Measurements from ENCODE around the gene SLC7A7. TPM values are rescaled to one million over a fixed set of nuclear protein-coding genes. Genes with fewer than 3 reads are reported as not detected.

SLC7A7 gene
- total and polyA plus RNA-seq, 2 of the 13 experiments (the other 11 are each of a cell fraction or from before 2014, with no cell fraction given) = 0.13 to 0.63 TPM

DNA sequence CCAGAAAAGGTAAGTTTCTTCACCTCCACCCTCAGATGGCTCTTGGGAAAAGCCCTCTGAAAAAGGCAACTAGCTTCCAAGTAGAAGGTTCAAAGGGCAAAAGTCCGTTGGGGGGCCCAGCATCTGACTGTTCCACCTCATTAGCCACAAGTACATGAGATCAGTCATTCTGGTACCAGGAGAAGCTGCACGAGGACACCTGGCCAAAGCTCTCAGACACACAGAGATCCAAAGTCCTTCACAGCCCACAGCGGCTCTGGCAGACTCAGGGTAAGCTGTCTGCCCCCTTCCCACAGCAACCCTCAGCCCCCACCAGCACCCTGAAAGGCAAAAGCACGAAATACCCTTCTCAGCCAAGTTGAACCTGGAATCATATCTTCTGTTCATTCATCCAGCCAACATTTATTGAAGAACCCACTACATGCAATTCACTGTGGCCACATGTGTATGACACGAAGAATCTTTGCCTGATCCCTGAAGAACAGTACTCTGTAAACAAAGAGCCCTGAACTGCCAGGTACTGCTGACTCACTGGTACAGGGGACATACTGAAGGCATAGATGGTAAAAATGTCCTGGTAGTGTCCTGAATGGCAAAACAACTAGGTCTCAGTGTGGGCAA lies 19.0 kb downstream of the SLC7A7 start (continued):
- TF ChIP-seq HNF4G (IDR thresholded peaks at IDR 0.05; ENCODE audit: borderline replicate concordance, low read depth, low read length) (peak; percentile 82), HNF4G (CRISPR knock-in tag; IDR thresholded peaks at IDR 0.05; ENCODE audit: borderline replicate concordance, low read depth) (peak; percentile 44; the same call in 1 of the 2 replicates), SMYD3 (CRISPR knock-in tag; IDR thresholded peaks at IDR 0.05) (no peak), TAF15 (IDR thresholded peaks at IDR 0.05; ENCODE audit: low read depth, low read length, poor library complexity, severe bottlenecking) (no peak), CBX5 (CRISPR knock-in tag; IDR thresholded peaks at IDR 0.05; ENCODE audit: borderline replicate concordance) (no peak), LCORL (IDR thresholded peaks at IDR 0.05) (no peak), LCORL (CRISPR knock-in tag; IDR thresholded peaks at IDR 0.05) (no peak), HMG20A (CRISPR knock-in tag; IDR thresholded peaks at IDR 0.05; ENCODE audit: borderline replicate concordance) (peak; percentile 63), NR2F6 (IDR thresholded peaks at IDR 0.05) (0 out of 2 replicates have a peak, but pooled peaks have one; percentile 27), NR2F6 (CRISPR knock-in tag; IDR thresholded peaks at IDR 0.05) (0 out of 2 replicates have a peak, but pooled peaks have one; percentile 1), TOPORS (CRISPR knock-in tag; IDR thresholded peaks at IDR 0.05) (peak; percentile 72; the same call in 1 of the 2 replicates), RNF2 (conservative IDR thresholded peaks at IDR 0.05; ENCODE audit: low read depth) (no peak), HIVEP1 (CRISPR knock-in tag; IDR thresholded peaks at IDR 0.05) (no peak), ZC3H13 (CRISPR knock-in tag; IDR thresholded peaks at IDR 0.05) (no peak), TCF7L2 (IDR thresholded peaks at IDR 0.05; ENCODE audit: low read depth, low read length) (no peak), SRSF1 (optimal IDR thresholded peaks at IDR 0.05; ENCODE audit: low read depth, low read length) (no peak)
- TF ChIP-seq, protein P1, sequence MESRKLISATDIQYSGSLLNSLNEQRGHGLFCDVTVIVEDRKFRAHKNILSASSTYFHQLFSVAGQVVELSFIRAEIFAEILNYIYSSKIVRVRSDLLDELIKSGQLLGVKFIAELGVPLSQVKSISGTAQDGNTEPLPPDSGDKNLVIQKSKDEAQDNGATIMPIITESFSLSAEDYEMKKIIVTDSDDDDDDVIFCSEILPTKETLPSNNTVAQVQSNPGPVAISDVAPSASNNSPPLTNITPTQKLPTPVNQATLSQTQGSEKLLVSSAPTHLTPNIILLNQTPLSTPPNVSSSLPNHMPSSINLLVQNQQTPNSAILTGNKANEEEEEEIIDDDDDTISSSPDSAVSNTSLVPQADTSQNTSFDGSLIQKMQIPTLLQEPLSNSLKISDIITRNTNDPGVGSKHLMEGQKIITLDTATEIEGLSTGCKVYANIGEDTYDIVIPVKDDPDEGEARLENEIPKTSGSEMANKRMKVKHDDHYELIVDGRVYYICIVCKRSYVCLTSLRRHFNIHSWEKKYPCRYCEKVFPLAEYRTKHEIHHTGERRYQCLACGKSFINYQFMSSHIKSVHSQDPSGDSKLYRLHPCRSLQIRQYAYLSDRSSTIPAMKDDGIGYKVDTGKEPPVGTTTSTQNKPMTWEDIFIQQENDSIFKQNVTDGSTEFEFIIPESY (CRISPR knock-in tag; IDR thresholded peaks at IDR 0.05) = no peak
- TF ChIP-seq, protein P2, sequence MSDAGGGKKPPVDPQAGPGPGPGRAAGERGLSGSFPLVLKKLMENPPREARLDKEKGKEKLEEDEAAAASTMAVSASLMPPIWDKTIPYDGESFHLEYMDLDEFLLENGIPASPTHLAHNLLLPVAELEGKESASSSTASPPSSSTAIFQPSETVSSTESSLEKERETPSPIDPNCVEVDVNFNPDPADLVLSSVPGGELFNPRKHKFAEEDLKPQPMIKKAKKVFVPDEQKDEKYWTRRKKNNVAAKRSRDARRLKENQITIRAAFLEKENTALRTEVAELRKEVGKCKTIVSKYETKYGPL (CRISPR knock-in tag; IDR thresholded peaks at IDR 0.05) = no peak
- TF ChIP-seq, protein P3, sequence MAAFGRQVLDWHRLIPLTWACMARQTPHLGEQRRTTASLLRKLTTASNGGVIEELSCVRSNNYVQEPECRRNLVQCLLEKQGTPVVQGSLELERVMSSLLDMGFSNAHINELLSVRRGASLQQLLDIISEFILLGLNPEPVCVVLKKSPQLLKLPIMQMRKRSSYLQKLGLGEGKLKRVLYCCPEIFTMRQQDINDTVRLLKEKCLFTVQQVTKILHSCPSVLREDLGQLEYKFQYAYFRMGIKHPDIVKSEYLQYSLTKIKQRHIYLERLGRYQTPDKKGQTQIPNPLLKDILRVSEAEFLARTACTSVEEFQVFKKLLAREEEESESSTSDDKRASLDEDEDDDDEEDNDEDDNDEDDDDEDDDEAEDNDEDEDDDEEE (CRISPR knock-in tag; IDR thresholded peaks at IDR 0.05) = peak; percentile 57; the same call in 1 of the 2 replicates
- TF ChIP-seq, protein P4, sequence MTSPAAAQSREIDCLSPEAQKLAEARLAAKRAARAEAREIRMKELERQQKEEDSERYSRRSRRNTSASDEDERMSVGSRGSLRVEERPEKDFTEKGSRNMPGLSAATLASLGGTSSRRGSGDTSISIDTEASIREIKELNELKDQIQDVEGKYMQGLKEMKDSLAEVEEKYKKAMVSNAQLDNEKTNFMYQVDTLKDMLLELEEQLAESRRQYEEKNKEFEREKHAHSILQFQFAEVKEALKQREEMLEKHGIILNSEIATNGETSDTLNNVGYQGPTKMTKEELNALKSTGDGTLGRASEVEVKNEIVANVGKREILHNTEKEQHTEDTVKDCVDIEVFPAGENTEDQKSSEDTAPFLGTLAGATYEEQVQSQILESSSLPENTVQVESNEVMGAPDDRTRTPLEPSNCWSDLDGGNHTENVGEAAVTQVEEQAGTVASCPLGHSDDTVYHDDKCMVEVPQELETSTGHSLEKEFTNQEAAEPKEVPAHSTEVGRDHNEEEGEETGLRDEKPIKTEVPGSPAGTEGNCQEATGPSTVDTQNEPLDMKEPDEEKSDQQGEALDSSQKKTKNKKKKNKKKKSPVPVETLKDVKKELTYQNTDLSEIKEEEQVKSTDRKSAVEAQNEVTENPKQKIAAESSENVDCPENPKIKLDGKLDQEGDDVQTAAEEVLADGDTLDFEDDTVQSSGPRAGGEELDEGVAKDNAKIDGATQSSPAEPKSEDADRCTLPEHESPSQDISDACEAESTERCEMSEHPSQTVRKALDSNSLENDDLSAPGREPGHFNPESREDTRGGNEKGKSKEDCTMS (CRISPR knock-in tag; conservative IDR thresholded peaks at IDR 0.05) = no peak
- TF ChIP-seq, protein P5, sequence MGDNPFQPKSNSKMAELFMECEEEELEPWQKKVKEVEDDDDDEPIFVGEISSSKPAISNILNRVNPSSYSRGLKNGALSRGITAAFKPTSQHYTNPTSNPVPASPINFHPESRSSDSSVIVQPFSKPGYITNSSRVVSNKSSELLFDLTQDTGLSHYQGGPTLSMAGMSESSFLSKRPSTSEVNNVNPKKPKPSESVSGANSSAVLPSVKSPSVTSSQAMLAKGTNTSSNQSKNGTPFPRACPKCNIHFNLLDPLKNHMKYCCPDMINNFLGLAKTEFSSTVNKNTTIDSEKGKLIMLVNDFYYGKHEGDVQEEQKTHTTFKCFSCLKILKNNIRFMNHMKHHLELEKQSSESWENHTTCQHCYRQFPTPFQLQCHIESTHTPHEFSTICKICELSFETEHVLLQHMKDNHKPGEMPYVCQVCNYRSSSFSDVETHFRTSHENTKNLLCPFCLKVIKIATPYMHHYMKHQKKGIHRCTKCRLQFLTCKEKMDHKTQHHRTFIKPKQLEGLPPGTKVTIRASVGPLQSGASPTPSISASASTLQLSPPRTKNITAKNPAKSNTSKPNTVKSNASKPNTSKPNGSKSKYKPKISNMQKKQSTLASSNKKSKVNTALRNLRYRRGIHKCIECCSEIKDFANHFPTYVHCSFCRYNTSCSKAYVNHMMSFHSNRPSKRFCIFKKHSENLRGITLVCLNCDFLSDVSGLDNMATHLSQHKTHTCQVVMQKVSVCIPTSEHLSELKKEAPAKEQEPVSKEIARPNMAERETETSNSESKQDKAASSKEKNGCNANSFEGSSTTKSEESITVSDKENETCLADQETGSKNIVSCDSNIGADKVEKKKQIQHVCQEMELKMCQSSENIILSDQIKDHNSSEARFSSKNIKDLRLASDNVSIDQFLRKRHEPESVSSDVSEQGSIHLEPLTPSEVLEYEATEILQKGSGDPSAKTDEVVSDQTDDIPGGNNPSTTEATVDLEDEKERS (CRISPR knock-in tag; IDR thresholded peaks at IDR 0.05) = peak; percentile 78; the same call in 1 of the 2 replicates

Measured in HepG2 (cell line).